Upper lobe of left lung (tissue), 6 donors: Measurements from ENCODE around the gene CDH15. TPM values are rescaled to one million over a fixed set of nuclear protein-coding genes. Genes with fewer than 3 reads are reported as not detected.

Experiments
- ATAC-seq, 2 donors: fragments of 200-7000 bp; cut with Tn5 transposase; one replicate each; pipeline ENCODE4 v1.9.1; 2022; ENCODE audit warnings: mild to moderate bottlenecking in 2 of 2, moderate library complexity in 2 of 2; ENCODE audit not compliant: low FRiP score in 2 of 2
- DNase-seq, 2 donors: peaks; one replicate each; pipeline ENCODE4 v3.0.0-alpha.2; 2019 to 2020
- H3K27ac ChIP-seq, 4 donors: fragments of 200-600 bp; sonication (generic); one replicate each; pipeline ENCODE4 v1.5.1; 2016 to 2019
- H3K27me3 ChIP-seq, 4 donors: fragments of 200-600 bp; sonication (generic); one replicate each; pipeline ENCODE4 v1.5.1; 2017 to 2019
- H3K36me3 ChIP-seq, 4 donors: fragments of 200-600 bp; sonication (generic); one replicate each; pipeline ENCODE4 v1.5.1; 2016 to 2019
- H3K4me1 ChIP-seq, 4 donors: fragments of 200-600 bp; sonication (generic); one replicate each; pipeline ENCODE4 v1.5.1; 2018 to 2019
- H3K4me3 ChIP-seq, 4 donors: fragments of 200-600 bp; sonication (generic); one replicate each; pipeline ENCODE4 v1.5.1; 2017 to 2019; ENCODE audit warnings: mild to moderate bottlenecking in 2 of 4, moderate library complexity in 1 of 4
- H3K9me3 ChIP-seq, 4 donors: fragments of 200-600 bp; sonication (generic); one replicate each; pipeline ENCODE4 v1.5.1; 2018 to 2019
- CTCF ChIP-seq, 6 experiments: fragments of 450-650 bp in 4 of 6; fragments of 200-600 bp in 2 of 6; sonication (generic) in 2 of 6; IDR thresholded peaks; one replicate each; pipeline ENCODE4 v1.5.1; 2016 to 2019; ENCODE audit warnings: antibody characterized with exemption in 6 of 6
- EP300 ChIP-seq, 4 donors: sonication (generic); formaldehyde crosslinking; IDR thresholded peaks; one replicate each; pipeline ENCODE4 v1.5.1; 2017; ENCODE audit warnings: antibody characterized with exemption in 4 of 4, control low read depth in 2 of 4
- POLR2A ChIP-seq, 4 donors: fragments of 450-650 bp; IDR thresholded peaks; one replicate each; pipeline ENCODE4 v1.5.1; 2016 to 2017; ENCODE audit warnings: antibody characterized with exemption in 4 of 4, mild to moderate bottlenecking in 2 of 4
- POLR2AphosphoS5 ChIP-seq, 2 donors: sonication (generic); formaldehyde crosslinking; IDR thresholded peaks; one replicate each; pipeline ENCODE4 v1.5.1; 2017; ENCODE audit warnings: antibody characterized with exemption in 2 of 2
- WGBS, 2 donors: methylation state at CpG; one replicate each; pipeline ENCODE4 v1.1.5; 2017 to 2018; 5-methylcytosine and 5-hydroxymethylcytosine counted together
- total RNA-seq, 6 donors: library from RNA; depleted of rRNA in 4 of 6; stranded (reverse); fragments of >200 nt in 4 of 6; gene quantifications; one replicate each; pipeline versions ENCODE4 v1.1.0 to v1.2.1, GENCODE V29; 2016 to 2021
- donor health status: DM: no; HTN: no; CAD: no; lungs with moderate emphysema.
- donor health status: DM: no; HTN: yes; CAD: no; lungs with severe emphysema.

The CDH15 gene
- total RNA-seq, 6 donors from 2014 or later: 0.39 to 4.2 (median 1.2) TPM

GRCh38 chr16:89197033-89197632, 25.6 kb downstream of the CDH15 start:
- 76 to 89% methylated on average over 11 to 13 of the region's 13 CpGs for WGBS, 2 donors

GRCh38 chr16:89197633-89198416, 26.3 kb downstream of the CDH15 start:
- no peak overlapping the region for H3K27ac ChIP-seq
- peaks cover 18 to 46% (median 31%) of the 10 kb centered on the region in 4 donors for H3K4me1 ChIP-seq
- ATAC-seq (no peak), DNase-seq (peak in 1 of 2 donors; percentile 78)
- no peak overlapping the region for H3K4me3 ChIP-seq
- no peaks in the 10 kb centered on the region for H3K36me3 ChIP-seq
- peaks cover 0 to 31% (median 11%) of the 10 kb centered on the region in 4 donors for H3K27me3 ChIP-seq
- TF ChIP-seq POLR2A (IDR thresholded peaks at IDR 0.05): no peak
- no peak for TF ChIP-seq EP300 (IDR thresholded peaks at IDR 0.05)
- no peak for TF ChIP-seq POLR2AphosphoS5 (IDR thresholded peaks at IDR 0.05)
- TF ChIP-seq CTCF (IDR thresholded peaks at IDR 0.05): no peak
- H3K9me3 ChIP-seq: no peaks in the 10 kb centered on the region
- WGBS, 2 donors: 87 to 93% methylated on average over 7 to 26 of the region's 26 CpGs

More at GRCh38 chr16:89197033-89197632, 25.6 kb downstream of the CDH15 start:
- Histone ChIP-seq H3K27ac (no peak overlapping the region), H3K9me3 (no peaks in the 10 kb centered on the region), H3K27me3 (peaks cover 0 to 31% (median 11%) of the 10 kb centered on the region in 4 donors), H3K4me3 (no peak overlapping the region), H3K36me3 (no peaks in the 10 kb centered on the region), H3K4me1 (peaks cover 18 to 44% (median 33%) of the 10 kb centered on the region in 4 donors)
- DNase-seq (peak in 1 of 2 donors; percentile 48), ATAC-seq (no peak)
- TF ChIP-seq POLR2A (IDR thresholded peaks at IDR 0.05): no peak
- no peak for TF ChIP-seq CTCF (IDR thresholded peaks at IDR 0.05)
- no peak for TF ChIP-seq EP300 (IDR thresholded peaks at IDR 0.05)
- no peak for TF ChIP-seq POLR2AphosphoS5 (IDR thresholded peaks at IDR 0.05)

- Histone ChIP-seq H3K27me3 (peaks cover 0 to 31% (median 11%) of the 10 kb centered on the region in 4 donors), H3K27ac (peak overlapping the region in 2 of 4 donors; percentile 69 to 77), H3K4me3 (peak overlapping the region in 1 of 4 donors; percentile 57), H3K4me1 (peaks cover 18 to 38% (median 26%) of the 10 kb centered on the region in 4 donors), H3K36me3 (no peaks in the 10 kb centered on the region), H3K9me3 (no peaks in the 10 kb centered on the region)
- 82% methylated on average over 28 of the region's 28 CpGs; no CpG with 5 or more reads in 1 of the 2 donors for WGBS, 2 donors
- DNase-seq (peak in 1 of 2 donors; percentile 73), ATAC-seq (no peak)
- TF ChIP-seq POLR2A (IDR thresholded peaks at IDR 0.05) (no peak), EP300 (IDR thresholded peaks at IDR 0.05) (no peak), CTCF (IDR thresholded peaks at IDR 0.05) (no peak), POLR2AphosphoS5 (IDR thresholded peaks at IDR 0.05) (no peak)
Observed at GRCh38 chr16:89198417-89199240, 27.1 kb downstream of the CDH15 start.

- DNase-seq (peak in 1 of 2 donors; percentile 78), ATAC-seq (no peak)
- WGBS, 2 donors: 72 to 87% methylated on average over 3 to 21 of the region's 22 CpGs
- Histone ChIP-seq H3K9me3 (no peaks in the 10 kb centered on the region), H3K27ac (peak overlapping the region; percentile 35 to 77 (median 73)), H3K4me3 (peak overlapping the region in 3 of 4 donors; percentile 57 to 63 (median 61)), H3K27me3 (peaks cover 0 to 35% (median 11%) of the 10 kb centered on the region in 4 donors), H3K36me3 (no peaks in the 10 kb centered on the region), H3K4me1 (peaks cover 18 to 34% (median 25%) of the 10 kb centered on the region in 4 donors)
- TF ChIP-seq CTCF (IDR thresholded peaks at IDR 0.05) (no peak), POLR2AphosphoS5 (IDR thresholded peaks at IDR 0.05) (no peak), EP300 (IDR thresholded peaks at IDR 0.05) (no peak), POLR2A (IDR thresholded peaks at IDR 0.05) (no peak)
Observed at GRCh38 chr16:89199241-89200123, 27.9 kb downstream of the CDH15 start.
